Measurements from ENCODE around the gene AIRE.

The AIRE gene

GRCh38 chr21:44295646-44296045 lies 10.0 kb downstream of the AIRE start:
- TF ChIP-seq ZBTB7A (IDR thresholded peaks at IDR 0.05; ENCODE audit: low read depth) (peak; percentile 63; the same call in 1 of the 2 replicates), TAF1 (IDR thresholded peaks at IDR 0.05; ENCODE audit: low read depth) (no peak), CREB1 (IDR thresholded peaks at IDR 0.05; ENCODE audit: low read depth) (no peak), TEAD4 (IDR thresholded peaks at IDR 0.05) (no peak)

- TF ChIP-seq TCF12 (IDR thresholded peaks at IDR 0.05; ENCODE audit: low read depth) (no peak), CREB1 (IDR thresholded peaks at IDR 0.05; ENCODE audit: low read depth) (no peak), USF1 (IDR thresholded peaks at IDR 0.05) (no peak), REST (IDR thresholded peaks at IDR 0.05; ENCODE audit: low read depth) (no peak), CEBPB (IDR thresholded peaks at IDR 0.05) (no peak), TEAD4 (IDR thresholded peaks at IDR 0.05) (no peak)
Observed at GRCh38 chr21:44296103-44296519, 10.4 kb downstream of the AIRE start.

GRCh38 chr21:44296916-44297315 lies 11.2 kb downstream of the AIRE start:
- TF ChIP-seq RAD21 (IDR thresholded peaks at IDR 0.05; ENCODE audit: low read depth) = no peak
- TF ChIP-seq TEAD4 (IDR thresholded peaks at IDR 0.05) = no peak
- TF ChIP-seq YY1 (IDR thresholded peaks at IDR 0.05; ENCODE audit: low read depth) = no peak
- TF ChIP-seq TCF12 (IDR thresholded peaks at IDR 0.05; ENCODE audit: low read depth) = no peak
- TF ChIP-seq REST (IDR thresholded peaks at IDR 0.05; ENCODE audit: low read depth) = no peak
- no peak for TF ChIP-seq FOXM1 (IDR thresholded peaks at IDR 0.05; ENCODE audit: borderline replicate concordance, low read depth)
- no peak for TF ChIP-seq EP300 (IDR thresholded peaks at IDR 0.05; ENCODE audit: borderline replicate concordance)
- TF ChIP-seq NFIC (IDR thresholded peaks at IDR 0.05) = no peak

GRCh38 chr21:44297525-44298290 lies 12.0 kb downstream of the AIRE start:
- TF ChIP-seq RAD21 (IDR thresholded peaks at IDR 0.05; ENCODE audit: low read depth) (peak; percentile 99), FOXM1 (IDR thresholded peaks at IDR 0.05; ENCODE audit: borderline replicate concordance, low read depth) (no peak)

GRCh38 chr21:44298301-44298700 lies 12.6 kb downstream of the AIRE start:
- TF ChIP-seq ZBTB7A (IDR thresholded peaks at IDR 0.05; ENCODE audit: low read depth) (no peak), REST (IDR thresholded peaks at IDR 0.05; ENCODE audit: low read depth) (no peak), NFIC (IDR thresholded peaks at IDR 0.05) (no peak), CREB1 (IDR thresholded peaks at IDR 0.05; ENCODE audit: low read depth) (no peak), RAD21 (IDR thresholded peaks at IDR 0.05; ENCODE audit: low read depth) (no peak), EGR1 (IDR thresholded peaks at IDR 0.05) (no peak), MAX (IDR thresholded peaks at IDR 0.05) (no peak), CEBPB (IDR thresholded peaks at IDR 0.05) (no peak), TEAD4 (IDR thresholded peaks at IDR 0.05) (no peak), EP300 (IDR thresholded peaks at IDR 0.05; ENCODE audit: borderline replicate concordance) (no peak), TCF12 (IDR thresholded peaks at IDR 0.05; ENCODE audit: low read depth) (no peak), USF1 (IDR thresholded peaks at IDR 0.05) (no peak), YY1 (IDR thresholded peaks at IDR 0.05; ENCODE audit: low read depth) (no peak), TAF1 (IDR thresholded peaks at IDR 0.05; ENCODE audit: low read depth) (no peak), FOXM1 (IDR thresholded peaks at IDR 0.05; ENCODE audit: borderline replicate concordance, low read depth) (no peak)
